GM21367 (cell line): ENCODE results near the gene HSF2BP.
"Not testable (repeated sequence)": the region's sequence is repeated elsewhere in the genome, so short reads cannot be mapped to it uniquely, and the experiment has no call there.

ENCODE experiments used
- ATAC-seq: cut with Tn5 transposase; IDR thresholded peaks from one replicate; pipeline ENCODE4 v1.9.1; 2021; ENCODE audit not compliant: unreplicated experiment

Gene HSF2BP

GRCh38 chr21:43687566-43688399, 28.5 kb upstream of the HSF2BP start:
- no peak for ATAC-seq

GRCh38 chr21:43686811-43687565, 27.7 kb upstream of the HSF2BP start:
- no peak for ATAC-seq

DNA sequence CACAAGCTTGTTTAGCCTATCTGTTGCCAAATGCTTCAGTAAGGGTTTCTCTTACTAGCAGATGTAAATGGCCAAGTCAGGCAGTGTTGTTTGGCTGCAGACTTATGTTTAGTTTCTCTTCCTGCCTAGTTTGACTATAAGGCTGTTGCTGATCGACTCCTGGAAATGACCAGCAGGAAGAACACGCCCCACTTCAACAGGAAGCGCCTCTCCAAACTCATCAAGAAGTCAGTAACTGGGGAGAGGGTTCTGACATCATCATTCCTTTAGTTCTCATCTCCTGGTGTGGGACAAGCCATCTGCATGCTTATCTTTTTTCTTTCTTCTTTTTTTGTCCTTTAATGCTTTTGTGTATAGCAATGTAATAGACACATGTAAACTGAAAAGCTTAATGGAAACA, 25.1 kb upstream of the HSF2BP start:
- ATAC-seq: no peak

- no peak for ATAC-seq
These were observed 22.4 kb upstream of the HSF2BP start for GRCh38 chr21:43681650-43682049.

GRCh38 chr21:43680421-43680820, 21.1 kb upstream of the HSF2BP start:
- not testable (repeated sequence) for ATAC-seq

GRCh38 chr21:43679951-43680350, 20.7 kb upstream of the HSF2BP start:
- ATAC-seq: no peak

DNA sequence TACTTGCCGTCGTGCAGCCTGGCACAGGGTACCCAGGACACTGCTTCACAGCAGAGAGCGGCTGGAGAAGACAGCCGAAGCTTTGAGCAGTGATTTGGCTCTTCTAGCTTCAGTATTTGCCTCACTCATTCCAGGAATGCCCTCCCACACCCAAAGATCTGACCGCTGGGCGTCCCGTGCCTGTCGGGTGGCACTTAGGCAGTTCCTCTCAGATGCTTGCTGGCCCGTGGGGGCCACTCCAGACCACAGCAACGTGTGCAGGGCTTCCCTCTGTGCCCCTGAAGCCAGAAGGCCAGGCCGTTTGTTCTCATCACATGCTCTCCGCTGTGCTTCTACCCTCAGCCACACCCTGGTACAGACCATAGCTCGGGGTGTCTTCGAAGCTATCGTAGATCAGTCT, 17.1 kb upstream of the HSF2BP start:
- ATAC-seq: no peak

GRCh38 chr21:43675871-43676270, 16.6 kb upstream of the HSF2BP start:
- no peak for ATAC-seq

DNA sequence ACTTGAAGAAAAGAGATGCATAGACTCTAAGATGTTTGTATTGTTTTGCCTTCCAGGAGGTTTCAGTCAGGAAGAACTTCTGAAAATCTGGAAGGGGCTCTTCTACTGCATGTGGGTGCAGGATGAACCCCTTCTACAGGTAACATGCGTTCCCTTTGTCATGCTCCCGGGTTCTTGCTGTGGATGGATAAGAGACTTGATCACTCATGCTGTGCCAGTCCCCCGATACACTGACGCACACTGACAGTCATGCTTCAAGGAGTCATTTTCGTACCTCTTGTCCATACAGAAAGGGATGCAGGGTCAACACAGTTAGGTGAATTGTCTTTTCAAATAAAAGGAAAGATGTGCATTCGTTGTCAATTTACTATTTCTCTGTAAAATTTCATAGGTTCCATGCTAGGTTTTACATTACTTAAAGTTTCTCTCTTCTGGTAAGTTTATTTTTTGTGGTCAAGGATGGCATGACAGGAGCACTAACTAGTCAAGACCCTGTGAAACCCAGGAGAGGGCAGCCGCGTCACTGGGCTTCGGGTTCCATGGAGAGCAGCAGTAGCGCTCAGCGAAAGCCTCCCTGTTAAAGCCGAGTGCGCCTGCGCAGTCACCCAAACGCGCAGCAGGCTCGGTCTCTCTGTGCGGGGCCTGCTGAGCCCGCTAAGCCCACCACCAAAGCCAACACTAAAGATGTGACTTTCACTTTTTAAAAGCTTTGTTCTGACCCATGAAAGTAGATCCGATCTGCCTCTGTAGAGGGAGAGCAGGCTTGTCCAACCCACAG, 10.7 kb upstream of the HSF2BP start:
- no peak for ATAC-seq

- ATAC-seq: no peak
These were observed 8.1 kb upstream of the HSF2BP start for GRCh38 chr21:43667191-43667904.

DNA sequence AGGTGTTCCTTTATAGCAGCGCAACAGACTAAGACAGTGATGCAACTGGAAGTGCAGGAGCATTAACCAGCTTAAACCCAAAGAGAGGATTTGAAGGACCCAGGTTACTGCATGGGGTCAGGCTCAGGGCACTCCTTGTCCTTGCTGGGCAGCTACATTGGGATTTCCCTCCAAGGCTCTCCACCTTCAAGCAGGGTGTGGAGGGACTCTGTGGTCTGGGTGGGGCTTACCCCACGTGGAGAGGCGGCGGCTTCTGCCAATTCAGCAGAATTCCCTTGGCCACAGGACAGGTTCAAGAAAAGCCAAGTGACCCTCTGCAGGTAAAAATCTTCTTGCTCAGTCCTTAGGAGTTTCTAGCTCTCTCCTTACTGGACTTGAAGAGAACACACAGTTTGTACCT, 6.6 kb upstream of the HSF2BP start:
- no peak for ATAC-seq

GRCh38 chr21:43664358-43664757, 5.1 kb upstream of the HSF2BP start:
- no peak for ATAC-seq

DNA sequence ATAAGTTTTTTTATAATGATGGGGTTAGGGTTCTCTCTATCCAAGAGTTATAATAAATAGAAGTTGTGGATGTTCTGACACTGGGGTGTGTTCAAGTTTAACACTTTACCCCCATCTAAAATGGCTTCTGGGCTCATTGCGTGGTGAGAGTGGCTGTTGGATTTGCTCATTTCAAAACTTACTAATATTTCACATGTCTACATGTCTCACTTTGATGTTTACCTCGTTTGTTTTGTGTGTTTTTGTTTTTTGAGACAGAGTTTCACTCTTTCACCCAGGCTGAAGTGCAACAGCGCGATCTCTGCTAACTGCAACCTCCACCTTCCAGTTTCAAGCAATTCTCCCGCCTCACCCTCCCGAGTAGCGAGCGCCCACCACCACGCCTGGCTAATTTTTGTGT, 3.7 kb upstream of the HSF2BP start:
- no peak for ATAC-seq

DNA sequence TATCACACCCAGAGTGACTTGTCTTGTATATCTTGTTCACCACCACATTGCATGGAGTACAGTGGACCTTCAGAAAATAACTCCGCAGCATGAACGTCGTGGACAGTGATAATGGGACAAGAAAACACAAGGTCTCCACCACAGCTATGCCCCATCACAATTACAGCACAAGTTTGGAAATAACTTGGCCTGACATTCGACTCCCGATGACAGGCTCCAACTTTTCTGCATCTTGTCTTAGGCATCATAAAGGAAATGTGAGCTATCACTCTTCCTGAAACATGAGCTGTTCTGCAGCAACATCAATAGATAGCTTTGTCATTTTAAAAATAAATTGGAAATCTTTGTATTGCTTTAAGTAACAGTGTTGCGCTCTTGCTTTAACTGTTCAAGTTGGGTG, 3.0 kb upstream of the HSF2BP start:
- ATAC-seq: no peak

- ATAC-seq: no peak
These were observed 536 bp downstream of the HSF2BP start for GRCh38 chr21:43658769-43659135.

DNA sequence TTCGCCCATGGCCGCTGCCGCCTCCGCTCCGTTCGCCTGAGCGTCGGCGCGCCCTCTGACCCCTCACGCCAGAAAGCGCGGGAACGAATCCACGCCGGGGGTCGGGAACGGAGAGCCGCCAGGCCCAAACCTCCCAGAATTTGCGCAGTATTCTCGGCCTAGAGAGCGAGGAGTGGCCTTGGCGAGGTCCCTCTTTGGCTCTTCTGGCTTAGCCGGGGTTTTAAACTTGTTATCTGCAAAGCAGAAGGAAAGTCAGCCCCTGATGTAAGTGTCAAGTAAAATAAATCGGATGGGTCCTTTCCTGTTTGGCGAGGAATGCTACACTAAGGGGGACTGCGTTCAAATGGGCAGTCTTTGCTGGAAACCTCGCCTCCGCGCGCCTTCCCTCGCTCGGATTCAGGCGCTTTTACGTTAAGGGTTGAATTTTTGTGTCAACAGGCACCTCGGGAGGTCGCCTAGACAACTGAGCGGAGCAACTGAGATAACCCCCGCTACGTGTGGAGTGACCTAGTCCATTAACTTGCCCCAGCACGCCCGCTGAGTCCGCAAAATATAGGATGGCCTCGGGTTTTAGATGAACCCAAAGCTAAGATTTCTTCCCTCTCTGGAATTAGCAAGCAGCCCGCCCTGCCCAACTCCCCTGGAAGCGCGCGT, 1.1 kb downstream of the HSF2BP start:
- ATAC-seq: no peak

DNA sequence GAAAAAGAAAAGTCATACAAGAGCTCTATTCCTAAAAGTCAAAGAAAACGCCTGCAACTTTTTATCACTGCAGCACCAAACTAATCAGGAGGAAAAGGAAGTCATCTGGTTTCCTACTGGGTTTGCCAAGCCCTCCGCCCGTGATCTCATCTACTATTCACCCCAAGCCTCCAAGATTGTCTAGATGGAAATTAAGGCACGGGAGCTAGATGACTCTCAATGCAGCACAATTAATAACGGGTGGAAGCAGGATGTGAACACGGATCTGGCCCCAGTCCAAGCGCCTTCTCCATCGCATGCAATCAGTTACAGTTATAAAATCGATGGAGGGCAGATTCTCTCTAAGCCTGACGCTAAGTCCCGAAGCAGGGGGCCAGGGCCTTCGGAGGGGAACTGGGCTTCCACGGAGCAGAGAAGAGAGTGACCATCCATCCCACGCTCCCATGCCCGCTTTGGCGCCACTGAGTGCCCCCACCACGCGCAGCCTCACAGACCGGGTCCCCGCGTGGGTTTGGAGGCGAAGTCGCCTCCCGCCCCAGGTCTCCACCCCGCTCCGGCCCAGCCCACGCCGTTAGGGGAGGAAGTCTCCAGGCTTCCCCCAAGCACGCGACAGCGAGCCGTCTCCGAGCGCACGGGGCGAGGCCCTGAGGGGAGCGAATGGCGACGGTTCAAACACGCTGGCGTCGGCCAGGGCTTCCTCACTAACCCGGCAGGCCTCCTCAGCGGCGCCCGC, 1.8 kb downstream of the HSF2BP start:
- ATAC-seq: no peak

GRCh38 chr21:43654806-43655489, 4.3 kb downstream of the HSF2BP start:
- ATAC-seq: no peak

DNA sequence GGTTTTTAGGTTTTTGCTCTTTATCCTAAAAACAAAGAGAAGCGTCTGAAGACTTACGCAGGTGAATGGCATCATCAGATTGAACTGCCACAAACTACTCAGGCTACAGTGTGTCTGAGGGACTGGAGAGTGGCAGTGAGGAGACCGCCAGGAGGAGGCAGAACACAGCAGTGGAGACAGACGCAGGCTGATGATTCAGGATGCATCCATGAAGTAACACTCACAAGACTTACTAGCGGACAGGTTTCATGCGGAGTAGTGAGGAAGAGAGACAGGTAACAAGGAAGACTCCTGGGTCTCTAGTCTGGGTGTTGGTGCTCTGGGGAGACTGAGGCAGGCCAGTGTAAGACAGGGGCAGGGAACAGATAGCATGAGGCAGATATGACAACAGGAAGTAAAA, 5.7 kb downstream of the HSF2BP start:
- ATAC-seq: no peak
